ENCODE results near the gene CCL4L2. TPM values are rescaled to one million over a fixed set of nuclear protein-coding genes. Genes with fewer than 3 reads are reported as not detected.
"Not testable (repeated sequence)": the region's sequence is repeated elsewhere in the genome, so short reads cannot be mapped to it uniquely, and the experiment has no call there.

Gene CCL4L2
- total RNA-seq, 1 experiment from 2014 or later = not detected

- BruUV-seq (replicated peaks) = no TSS peak
- ATAC-seq (no peak), DNase-seq (no peak)
- intact Hi-C loops (cut with micrococcal nuclease) = no loop called here
- Histone ChIP-seq H3K4me3 (ENCODE audit: low read length) (no peak overlapping the region), H3K36me3 (ENCODE audit: low read depth, low read length) (no peaks in the 10 kb centered on the region), H3K27ac (ENCODE audit: low read length) (no peak overlapping the region), H3K9me2 (replicated peaks; ENCODE audit: low read length) (no peaks in the 10 kb centered on the region), H3K79me2 (ENCODE audit: low read length) (no peaks in the 10 kb centered on the region), H3F3A (ENCODE audit: low read length, unreplicated experiment) (no peaks in the 10 kb centered on the region), H3K9ac (ENCODE audit: low read length) (no peak overlapping the region), H3K9me3 (ENCODE audit: low read length) (no peaks in the 10 kb centered on the region), H3K27me3 (ENCODE audit: low read length) (no peaks in the 10 kb centered on the region), H3K4me2 (ENCODE audit: low read length) (no peak overlapping the region), H2AFZ (ENCODE audit: low read length) (no peak overlapping the region), H4K20me1 (ENCODE audit: low read length) (no peaks in the 10 kb centered on the region), H3K4me1 (ENCODE audit: insufficient read depth, low read length) (no peaks in the 10 kb centered on the region)
- TF ChIP-seq EZH2phosphoT487 (IDR thresholded peaks at IDR 0.05; ENCODE audit: borderline replicate concordance, low read length) (no peak), EZH2 (IDR thresholded peaks at IDR 0.05; ENCODE audit: low read length, unreplicated experiment) (no peak)
- TF ChIP-seq, protein P1, sequence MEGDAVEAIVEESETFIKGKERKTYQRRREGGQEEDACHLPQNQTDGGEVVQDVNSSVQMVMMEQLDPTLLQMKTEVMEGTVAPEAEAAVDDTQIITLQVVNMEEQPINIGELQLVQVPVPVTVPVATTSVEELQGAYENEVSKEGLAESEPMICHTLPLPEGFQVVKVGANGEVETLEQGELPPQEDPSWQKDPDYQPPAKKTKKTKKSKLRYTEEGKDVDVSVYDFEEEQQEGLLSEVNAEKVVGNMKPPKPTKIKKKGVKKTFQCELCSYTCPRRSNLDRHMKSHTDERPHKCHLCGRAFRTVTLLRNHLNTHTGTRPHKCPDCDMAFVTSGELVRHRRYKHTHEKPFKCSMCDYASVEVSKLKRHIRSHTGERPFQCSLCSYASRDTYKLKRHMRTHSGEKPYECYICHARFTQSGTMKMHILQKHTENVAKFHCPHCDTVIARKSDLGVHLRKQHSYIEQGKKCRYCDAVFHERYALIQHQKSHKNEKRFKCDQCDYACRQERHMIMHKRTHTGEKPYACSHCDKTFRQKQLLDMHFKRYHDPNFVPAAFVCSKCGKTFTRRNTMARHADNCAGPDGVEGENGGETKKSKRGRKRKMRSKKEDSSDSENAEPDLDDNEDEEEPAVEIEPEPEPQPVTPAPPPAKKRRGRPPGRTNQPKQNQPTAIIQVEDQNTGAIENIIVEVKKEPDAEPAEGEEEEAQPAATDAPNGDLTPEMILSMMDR (conservative IDR thresholded peaks at IDR 0.05; ENCODE audit: low read depth, low read length) = no peak
- POLR2A ChIA-PET (ENCODE audit: unreplicated experiment) = no interaction called here
- CTCF ChIA-PET = no interaction called here
Measured at GRCh38 chr17:36188891-36189306, 22.0 kb upstream of the CCL4L2 start.

DNA sequence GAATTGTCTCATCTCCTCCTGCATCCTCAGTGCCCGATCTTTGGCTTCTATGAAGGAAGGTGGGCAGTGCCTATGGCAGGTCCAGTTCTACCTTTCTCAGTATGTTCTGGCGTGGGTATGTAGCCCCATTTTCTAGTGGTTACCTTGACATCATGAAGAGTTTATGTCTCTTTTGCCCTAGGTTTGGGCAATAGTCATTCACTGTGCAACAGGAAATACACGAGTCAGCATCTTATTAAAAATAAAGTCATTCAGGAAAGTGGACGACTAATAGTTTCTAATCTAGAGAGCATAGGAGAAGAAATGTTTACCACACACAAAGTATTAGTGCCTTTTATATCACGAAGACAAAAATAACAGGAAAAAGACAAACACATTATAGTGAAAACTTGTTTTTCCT is 20.9 kb upstream of the CCL4L2 start:
- H3K9ac ChIP-seq (ENCODE audit: low read length); H3K9me2 ChIP-seq (replicated peaks; ENCODE audit: low read length); H3K27ac ChIP-seq (ENCODE audit: low read length); H3K4me2 ChIP-seq (ENCODE audit: low read length); BruUV-seq (replicated peaks); intact Hi-C loops (cut with micrococcal nuclease); H3K79me2 ChIP-seq (ENCODE audit: low read length); DNase-seq; H3K27me3 ChIP-seq (ENCODE audit: low read length); H3K4me3 ChIP-seq (ENCODE audit: low read length); POLR2A ChIA-PET (ENCODE audit: unreplicated experiment); H3K4me1 ChIP-seq (ENCODE audit: insufficient read depth, low read length); H2AFZ ChIP-seq (ENCODE audit: low read length); H4K20me1 ChIP-seq (ENCODE audit: low read length); CTCF ChIA-PET; H3K9me3 ChIP-seq (ENCODE audit: low read length); ATAC-seq; H3K36me3 ChIP-seq (ENCODE audit: low read depth, low read length); H3F3A ChIP-seq (ENCODE audit: low read length, unreplicated experiment): not testable (repeated sequence)

DNA sequence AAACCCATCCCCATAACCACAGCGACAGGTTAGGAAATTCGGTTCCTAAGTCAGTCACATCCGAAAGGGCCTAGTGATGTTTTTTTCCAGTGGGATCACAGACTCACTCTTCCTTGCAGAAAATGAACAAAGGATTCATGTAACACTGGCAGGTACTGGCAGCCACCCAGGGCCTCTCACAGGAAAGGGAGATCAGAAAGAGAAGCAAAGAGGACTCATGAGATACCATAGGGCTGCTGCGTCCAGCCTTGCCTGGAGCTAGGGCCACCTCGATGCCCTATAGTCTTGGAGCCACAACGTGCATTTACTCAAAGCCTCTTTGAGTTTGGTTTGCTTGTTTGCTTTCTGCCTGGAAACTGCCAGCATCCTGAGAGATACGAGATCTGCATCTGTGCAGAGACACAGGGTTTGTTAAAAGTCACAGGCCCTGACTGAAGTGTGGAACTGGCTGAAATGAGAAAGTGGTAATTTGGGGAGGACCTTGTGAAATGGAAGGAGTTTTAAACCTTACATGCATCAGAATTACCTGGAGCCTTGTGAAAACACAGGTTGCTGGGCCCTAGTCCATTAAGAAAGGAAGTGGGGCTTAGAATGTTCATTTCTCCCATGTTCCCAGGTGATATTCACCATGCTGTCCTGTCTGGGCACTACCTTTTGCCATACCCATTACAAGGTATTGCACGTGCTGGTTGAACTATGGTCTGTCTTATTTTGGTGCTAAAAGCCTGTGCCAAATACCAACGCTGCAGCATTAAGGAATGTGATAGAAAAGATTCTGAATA is 20.1 kb upstream of the CCL4L2 start:
- POLR2A ChIA-PET (ENCODE audit: unreplicated experiment); H3K9me3 ChIP-seq (ENCODE audit: low read length); H3K4me3 ChIP-seq (ENCODE audit: low read length); BruUV-seq (replicated peaks); H3K4me1 ChIP-seq (ENCODE audit: insufficient read depth, low read length); intact Hi-C loops (cut with micrococcal nuclease); ATAC-seq; CTCF ChIA-PET; H3K79me2 ChIP-seq (ENCODE audit: low read length); H3K36me3 ChIP-seq (ENCODE audit: low read depth, low read length); H3K9ac ChIP-seq (ENCODE audit: low read length); H4K20me1 ChIP-seq (ENCODE audit: low read length); H2AFZ ChIP-seq (ENCODE audit: low read length); H3K27me3 ChIP-seq (ENCODE audit: low read length); H3K9me2 ChIP-seq (replicated peaks; ENCODE audit: low read length); H3K27ac ChIP-seq (ENCODE audit: low read length); H3K4me2 ChIP-seq (ENCODE audit: low read length); H3F3A ChIP-seq (ENCODE audit: low read length, unreplicated experiment); DNase-seq: not testable (repeated sequence)
